Endothelial cell of umbilical vein (primary cell): ENCODE data around the gene GCNT2. TPM values are rescaled to one million over a fixed set of nuclear protein-coding genes. Genes with fewer than 3 reads are reported as not detected.

ENCODE experiments used
- BruUV-seq: library from RNA; stranded (reverse); fragments of 400-500 nt; replicated peaks from 2 replicates; lab custom pipeline; 2021; lab: Mats Ljungman, UMichigan
- CTCF ChIA-PET: fragments of 300-600, 350-600 bp; sonication (Branson Sonifier 250); formaldehyde crosslinking; loops from one replicate; lab custom pipeline; 2021; ENCODE audit warnings: antibody characterized with exemption, inconsistent platforms; lab: Charles Lee
- POLR2A ChIA-PET: fragments of 300-600, 350-600 bp; sonication (Branson Sonifier 250); formaldehyde crosslinking; loops from one replicate; lab custom pipeline; 2021; ENCODE audit warnings: antibody characterized with exemption, inconsistent platforms; lab: Charles Lee
- DNase-seq: peaks from one replicate; pipeline ENCODE4 v3.0.0-alpha.2; 2011; ENCODE audit warnings: low read depth, low spot score
- FAIRE-seq: peaks from 2 replicates; lab custom pipeline; 2011; peaks lifted over from hg19 to GRCh38; lab: Jason Lieb, UNC
- H2AFZ ChIP-seq: 2 replicates; pipeline ENCODE4 v1.6.0; 2012; ENCODE audit warnings: low read depth, low read length, control low read depth, inconsistent platforms
- H3K27ac ChIP-seq: 2 replicates; pipeline ENCODE4 v1.5.1; 2011; ENCODE audit warnings: low read depth, mild to moderate bottlenecking, control low read depth, low read length, moderate library complexity; ENCODE audit not compliant: insufficient read depth
- H3K27me3 ChIP-seq, 2 experiments: 2 replicates each; pipeline versions ENCODE4 v1.6.0 to v1.6.1; 2011; ENCODE audit warnings: low read length in 2 of 2, mixed read lengths in 1 of 2; ENCODE audit not compliant: control insufficient read depth in 2 of 2, insufficient read depth in 2 of 2
- H3K36me3 ChIP-seq, 2 experiments: 2 replicates in 1 of 2; 3 replicates in 1 of 2; pipeline ENCODE4 v1.5.1; 2011; ENCODE audit warnings: low read length in 2 of 2, mild to moderate bottlenecking in 1 of 2, moderate library complexity in 1 of 2; ENCODE audit not compliant: control insufficient read depth in 2 of 2, insufficient read depth in 2 of 2; ENCODE audit errors: extremely low read depth in 1 of 2
- H3K4me1 ChIP-seq: 3 replicates; pipeline ENCODE4 v1.5.1; 2011; ENCODE audit warnings: mild to moderate bottlenecking, low read length; ENCODE audit not compliant: control insufficient read depth, insufficient read depth; ENCODE audit errors: extremely low read depth
- H3K4me2 ChIP-seq: 2 replicates; pipeline ENCODE4 v1.6.1; 2011; ENCODE audit warnings: low read length, control low read depth, mixed read lengths; ENCODE audit not compliant: insufficient read depth
- H3K4me3 ChIP-seq, 3 experiments: fragments of 200-600 bp in 1 of 3; sonication (generic), shearing (Covaris generic) in 1 of 3; replicated peaks in 1 of 3; 2 replicates each; pipeline ENCODE4 v1.5.1; 2011 to 2016; ENCODE audit warnings: control low read depth in 3 of 3, low read length in 3 of 3, mild to moderate bottlenecking in 2 of 3, inconsistent platforms in 1 of 3, low read depth in 1 of 3, moderate library complexity in 1 of 3; ENCODE audit not compliant: insufficient read depth in 1 of 3
- H3K79me2 ChIP-seq: 2 replicates; pipeline ENCODE4 v1.6.0; 2012; ENCODE audit warnings: low read length, inconsistent platforms; ENCODE audit not compliant: control insufficient read depth, insufficient read depth
- H3K9ac ChIP-seq: replicated peaks from 2 replicates; pipeline ENCODE3; 2011; ENCODE audit warnings: low read length, control low read depth; ENCODE audit not compliant: insufficient read depth; ENCODE audit errors: extremely low read depth
- H3K9me1 ChIP-seq: replicated peaks from 3 replicates; pipeline ENCODE4 v1.6.0; 2011; ENCODE audit warnings: mild to moderate bottlenecking, low read length; ENCODE audit not compliant: control insufficient read depth, insufficient read depth; ENCODE audit errors: extremely low read depth
- H3K9me3 ChIP-seq: replicated peaks from 2 replicates; pipeline ENCODE4 v1.5.1; 2012; ENCODE audit warnings: low read length, inconsistent platforms; ENCODE audit not compliant: control insufficient read depth, insufficient read depth
- H4K20me1 ChIP-seq: replicated peaks from 2 replicates; pipeline ENCODE3; 2011; ENCODE audit warnings: mild to moderate bottlenecking, low read length; ENCODE audit not compliant: control insufficient read depth, insufficient read depth; ENCODE audit errors: extremely low read depth
- CTCF ChIP-seq, 2 donors: IDR thresholded peaks; 1 replicate in 1 of 2; 2 replicates in 1 of 2; pipeline ENCODE4 v1.5.1; 2011; ENCODE audit warnings: low read length in 2 of 2, mild to moderate bottlenecking in 2 of 2, moderate library complexity in 2 of 2, control low read depth in 1 of 2, inconsistent platforms in 1 of 2, low read depth in 1 of 2; ENCODE audit not compliant: insufficient read depth in 1 of 2; ENCODE audit errors: extremely low read depth in 1 of 2
- EZH2 ChIP-seq: IDR thresholded peaks from 2 replicates; pipeline ENCODE4 v1.6.1; 2012; ENCODE audit warnings: borderline replicate concordance, low read depth, mild to moderate bottlenecking, moderate library complexity, low read length, inconsistent platforms; ENCODE audit not compliant: severe bottlenecking
- FOS ChIP-seq: IDR thresholded peaks from 2 replicates; pipeline ENCODE4 v1.6.1; 2011; ENCODE audit warnings: mild to moderate bottlenecking, low read length, moderate library complexity, borderline replicate concordance; ENCODE audit not compliant: insufficient read depth
- MAX ChIP-seq: IDR thresholded peaks from 2 replicates; pipeline ENCODE4 v1.6.1; 2011; ENCODE audit not compliant: insufficient read depth, insufficient read length
- POLR2AphosphoS5 ChIP-seq: IDR thresholded peaks from 2 replicates; pipeline ENCODE4 v1.6.1; 2012; ENCODE audit warnings: low read depth, mild to moderate bottlenecking, control low read depth, low read length, moderate library complexity; ENCODE audit not compliant: insufficient read depth
- dilution Hi-C: fragments of 300-500 bp; cut with MboI; formaldehyde crosslinking; loops from one replicate; pipeline ENCODE4 v1.15.0; 2019; ENCODE audit warnings: low sequenced_read_pairs; ENCODE audit not compliant: extremely low pct_ligation_motif_present
- intact Hi-C: fragments of 100-400 bp; cut with micrococcal nuclease; formaldehyde crosslinking; loops from one replicate; pipeline ENCODE4 v1.10.0; 2022
- polyA plus RNA-seq, 4 experiments: library from polyadenylated mRNA; depleted of rRNA in 3 of 4; stranded (reverse) in 3 of 4; unstranded in 1 of 4; fragments of >200 nt; gene quantifications; 2 replicates each; pipeline versions ENCODE4 v1.2.1 to v1.2.3, GENCODE V29; 2011 to 2012; ENCODE audit warnings: missing spikeins in 1 of 4
- total RNA-seq: library from RNA; stranded (reverse); gene quantifications from 2 replicates; pipeline ENCODE4 v1.2.3, GENCODE V29; 2021

GCNT2 gene
- total and polyA plus RNA-seq, 2 donors (not counting 3 experiments of a cell fraction or from before 2014, with no cell fraction given), result 3.8 to 10.9 TPM

GRCh38 chr6:10540073-10540746 lies 19.1 kb downstream of the GCNT2 start:
- Histone ChIP-seq H3K9me3 (no peaks in the 10 kb centered on the region), H2AFZ (no peak overlapping the region), H3K4me2 (no peak overlapping the region), H3K27me3 (no peaks in the 10 kb centered on the region), H3K4me1 (no peaks in the 10 kb centered on the region), H3K9me1 (no peaks in the 10 kb centered on the region), H3K9ac (no peak overlapping the region), H4K20me1 (no peaks in the 10 kb centered on the region), H3K27ac (no peak overlapping the region), H3K36me3 (no peaks in the 10 kb centered on the region), H3K4me3 (no peak overlapping the region), H3K79me2 (no peaks in the 10 kb centered on the region)
- POLR2A ChIA-PET, result no interaction called here
- dilution Hi-C loops (no loop called here), intact Hi-C loops (no loop called here)
- BruUV-seq, result no TSS peak
- FAIRE-seq (no peak), DNase-seq (no peak)
- TF ChIP-seq POLR2AphosphoS5 (no peak), EZH2 (no peak), MAX (no peak), CTCF (IDR thresholded peaks at IDR 0.05; ENCODE audit: extremely low read depth in 1 of 2, insufficient read depth in 1 of 2, low read depth in 1 of 2, low read length in 2 of 2) (no peak), FOS (no peak)
- CTCF ChIA-PET, result no interaction called here
